Inferior parietal cortex (tissue), 1 donor: ENCODE measurements around the gene SGCA.
A peak's percentile ranks its signal among the peaks of the same experiment; 100 is the strongest.

Experiments used
- DNase-seq: peaks from one replicate; pipeline ENCODE4 v3.0.0-alpha.2; 2016; ENCODE audit errors: extremely low spot score

SGCA gene

GRCh38 chr17:50134206-50135110 is 31.3 kb upstream of the SGCA start:
- no peak for DNase-seq

- DNase-seq, result no peak
These were observed 30.3 kb upstream of the SGCA start for GRCh38 chr17:50135316-50136095.

- DNase-seq, result no peak
These were observed 29.6 kb upstream of the SGCA start for GRCh38 chr17:50136096-50136687.

- no peak for DNase-seq
These were observed 28.8 kb upstream of the SGCA start for GRCh38 chr17:50137042-50137441.

DNA sequence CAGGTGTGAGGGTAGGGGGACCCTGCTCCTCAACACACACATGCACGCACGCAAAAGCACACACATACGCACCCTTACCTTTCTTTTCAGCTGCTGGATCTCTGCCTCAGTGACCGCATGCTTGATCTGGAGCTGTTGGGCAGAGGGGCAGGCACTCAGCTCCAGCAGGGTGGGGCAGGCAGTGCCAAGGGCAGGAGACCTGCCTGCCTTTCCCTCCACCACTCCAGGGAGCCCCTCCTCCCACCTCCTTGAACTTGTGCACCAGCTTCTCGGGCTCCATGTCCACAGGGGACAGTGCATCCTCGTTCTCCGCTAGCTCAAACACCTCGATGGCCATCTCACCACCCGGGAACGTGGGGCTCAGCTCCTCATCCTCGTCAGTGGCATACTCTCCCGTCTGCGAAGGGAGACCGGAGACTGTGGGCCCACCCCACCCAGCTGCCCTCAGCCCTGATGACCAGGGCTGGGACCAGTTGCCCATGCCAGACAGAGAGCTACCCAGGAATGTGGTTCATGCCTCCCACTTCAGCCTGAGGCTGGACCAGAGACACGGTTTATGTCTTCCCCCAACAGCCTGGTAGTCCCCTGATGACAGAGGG is 26.5 kb upstream of the SGCA start:
- DNase-seq, result no peak

DNA sequence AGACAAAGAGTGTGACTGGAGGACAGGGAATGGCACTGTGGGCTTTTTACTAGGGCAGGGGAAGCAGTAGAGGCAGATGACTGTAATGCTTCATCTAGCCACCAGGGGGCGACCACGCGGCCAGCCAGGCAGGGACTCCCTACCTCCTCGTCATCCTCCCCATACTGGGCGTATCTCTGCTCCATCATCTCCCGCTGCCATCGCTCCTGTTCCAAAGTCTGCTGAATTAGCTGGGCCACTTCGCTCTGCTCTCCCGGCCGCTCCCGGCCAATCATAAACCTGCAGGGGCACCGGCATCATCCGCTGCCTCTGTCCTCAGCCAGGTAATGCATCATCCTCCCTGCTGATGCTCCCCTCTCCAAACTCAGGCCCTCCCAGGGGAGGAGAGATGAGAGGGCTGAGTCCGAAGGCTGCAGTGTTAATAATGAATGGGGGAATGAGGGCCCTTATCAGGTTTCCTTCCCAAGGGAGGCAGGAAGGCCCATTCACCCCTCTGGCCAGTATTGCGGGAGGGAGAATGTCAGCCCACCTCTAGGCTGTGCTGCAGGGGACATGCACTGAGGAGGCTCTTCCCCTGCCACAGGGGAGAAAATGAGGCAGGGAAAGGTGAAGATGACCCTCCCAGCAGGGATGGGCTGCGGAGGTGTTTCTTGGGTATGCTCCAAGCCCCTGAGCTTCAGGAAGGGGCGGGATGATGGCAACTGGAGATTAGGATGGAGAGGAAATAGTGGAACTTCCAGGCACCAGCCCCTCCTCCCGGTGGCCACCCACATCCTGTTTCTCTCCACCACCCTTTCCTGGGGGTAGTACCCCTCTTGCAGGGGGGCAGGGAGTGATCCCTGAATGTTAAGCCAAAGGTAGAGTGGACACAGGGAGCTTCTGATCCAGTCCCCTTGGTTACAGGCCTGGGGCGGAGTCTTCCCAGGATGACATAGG is 25.6 kb upstream of the SGCA start:
- peak; percentile 70 for DNase-seq

GRCh38 chr17:50141026-50141744 is 24.6 kb upstream of the SGCA start:
- DNase-seq, result no peak

DNA sequence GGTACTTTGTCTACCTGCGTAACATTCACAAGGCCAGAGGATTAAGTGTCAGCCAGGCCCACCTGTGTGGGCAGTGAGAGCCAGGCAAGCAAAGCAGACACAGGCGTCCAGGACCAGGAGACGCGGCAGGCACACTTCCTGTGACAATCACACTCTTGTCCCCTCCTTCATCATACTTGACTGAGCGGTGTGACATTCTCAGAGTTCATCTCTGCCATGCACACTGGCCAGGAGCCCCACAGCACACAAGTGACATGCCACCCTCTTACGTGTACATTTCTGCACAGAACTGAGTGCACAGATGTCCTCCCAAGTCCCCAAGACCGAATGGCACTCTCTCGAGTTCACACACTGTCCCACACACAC is 24.1 kb upstream of the SGCA start:
- no peak for DNase-seq

DNA sequence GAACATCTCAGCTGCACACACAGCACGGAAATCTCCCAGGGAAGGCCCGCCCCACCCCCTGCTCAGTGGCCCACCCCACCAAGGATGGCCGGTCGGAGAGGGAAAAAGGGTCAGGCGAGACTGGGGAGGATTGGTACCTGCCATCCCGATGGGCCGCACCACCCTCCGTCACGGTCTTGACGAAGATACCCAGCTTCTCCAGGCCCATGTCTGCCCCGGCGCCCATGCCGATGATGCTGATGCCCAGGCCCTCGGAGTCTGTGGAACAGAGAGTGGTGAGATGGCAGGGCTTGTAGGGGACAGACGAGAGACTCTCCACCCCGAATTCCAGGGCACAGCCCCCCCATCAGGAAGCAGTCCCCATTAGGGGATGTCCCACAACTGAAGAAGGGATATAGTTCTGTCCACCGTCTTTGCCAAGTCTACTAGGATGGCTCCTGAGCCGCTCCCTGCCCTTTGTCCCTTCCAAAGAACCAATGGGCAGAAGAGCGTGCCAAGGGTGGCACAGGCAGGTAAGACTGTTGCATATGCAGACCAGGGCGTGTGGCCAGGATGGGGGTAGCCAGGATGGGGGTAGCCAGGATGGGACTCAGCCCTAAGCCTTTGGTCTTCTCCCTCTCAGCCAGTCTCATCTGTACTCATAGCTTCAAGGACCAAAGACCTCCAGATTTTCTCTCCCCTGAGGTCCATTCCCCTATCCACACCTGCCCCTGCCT is 22.2 kb upstream of the SGCA start:
- DNase-seq, result no peak

GRCh38 chr17:50144355-50144754 is 21.4 kb upstream of the SGCA start:
- no peak for DNase-seq

DNA sequence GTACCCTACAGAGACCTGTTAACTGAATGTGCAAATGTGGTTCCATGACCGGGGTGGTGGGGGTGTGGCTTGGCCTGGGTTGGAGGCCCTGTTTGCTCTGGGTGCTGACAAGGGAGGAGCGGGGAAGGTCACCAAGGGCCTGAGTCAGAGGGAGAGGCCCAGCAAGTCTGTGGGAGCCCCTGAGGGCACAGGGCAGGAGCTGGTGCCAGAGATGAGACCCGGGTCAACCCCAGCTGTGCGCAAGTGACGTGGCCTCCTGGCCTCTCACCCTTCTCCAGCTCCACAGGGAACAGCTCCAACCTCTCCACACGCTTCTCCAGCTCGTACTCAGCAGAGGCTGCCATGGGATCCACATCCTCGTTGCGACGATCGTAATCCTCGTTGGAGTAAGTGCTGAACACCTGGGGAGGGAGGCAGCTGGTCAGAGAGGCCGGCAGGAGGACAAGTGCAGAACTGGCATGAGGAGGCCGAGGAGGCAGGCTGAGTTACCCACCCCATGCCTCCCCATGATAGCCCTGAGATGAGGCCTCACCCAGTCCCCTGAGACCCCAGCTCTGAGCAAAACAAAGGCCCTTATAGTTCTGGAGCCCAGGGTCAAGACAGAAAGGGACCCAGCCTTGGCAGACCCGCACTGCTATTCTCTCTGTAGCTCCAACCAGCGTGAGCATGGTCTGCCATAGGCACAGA is 20.8 kb upstream of the SGCA start:
- no peak for DNase-seq

DNA sequence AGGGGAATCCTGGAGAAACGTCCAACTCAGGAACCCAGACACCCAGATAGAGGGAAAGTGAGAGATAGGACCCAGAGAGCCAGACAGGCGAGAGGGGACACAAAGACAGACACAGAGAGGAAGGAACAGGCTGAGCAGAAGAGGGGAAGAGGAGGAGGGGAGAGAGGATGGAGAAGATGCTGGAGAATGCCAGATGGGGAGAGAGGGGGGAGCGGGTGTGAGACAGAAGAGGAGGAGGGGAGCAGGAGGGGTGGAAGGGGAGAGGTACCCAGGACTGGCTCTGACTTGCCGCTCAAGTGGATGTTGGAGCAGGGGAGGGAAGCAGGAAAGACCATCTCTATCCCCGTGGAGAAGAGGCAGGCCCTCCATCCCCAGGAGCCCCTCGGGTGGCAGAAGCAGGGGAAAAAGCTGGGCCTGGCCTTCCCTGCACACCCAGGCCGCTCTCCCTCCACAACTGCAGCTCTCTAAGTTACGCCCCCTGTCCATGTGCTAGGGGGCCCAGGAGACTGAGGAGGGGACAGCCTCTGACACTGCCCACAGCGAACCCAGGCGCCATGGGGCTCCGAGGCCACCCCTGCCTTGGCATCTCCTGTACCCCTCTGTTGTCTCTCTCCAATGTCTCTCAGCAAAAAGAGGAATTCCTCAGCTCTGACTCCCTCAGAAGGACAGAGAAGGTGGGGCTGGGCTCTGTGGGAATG is 20.1 kb upstream of the SGCA start:
- no peak for DNase-seq

DNA sequence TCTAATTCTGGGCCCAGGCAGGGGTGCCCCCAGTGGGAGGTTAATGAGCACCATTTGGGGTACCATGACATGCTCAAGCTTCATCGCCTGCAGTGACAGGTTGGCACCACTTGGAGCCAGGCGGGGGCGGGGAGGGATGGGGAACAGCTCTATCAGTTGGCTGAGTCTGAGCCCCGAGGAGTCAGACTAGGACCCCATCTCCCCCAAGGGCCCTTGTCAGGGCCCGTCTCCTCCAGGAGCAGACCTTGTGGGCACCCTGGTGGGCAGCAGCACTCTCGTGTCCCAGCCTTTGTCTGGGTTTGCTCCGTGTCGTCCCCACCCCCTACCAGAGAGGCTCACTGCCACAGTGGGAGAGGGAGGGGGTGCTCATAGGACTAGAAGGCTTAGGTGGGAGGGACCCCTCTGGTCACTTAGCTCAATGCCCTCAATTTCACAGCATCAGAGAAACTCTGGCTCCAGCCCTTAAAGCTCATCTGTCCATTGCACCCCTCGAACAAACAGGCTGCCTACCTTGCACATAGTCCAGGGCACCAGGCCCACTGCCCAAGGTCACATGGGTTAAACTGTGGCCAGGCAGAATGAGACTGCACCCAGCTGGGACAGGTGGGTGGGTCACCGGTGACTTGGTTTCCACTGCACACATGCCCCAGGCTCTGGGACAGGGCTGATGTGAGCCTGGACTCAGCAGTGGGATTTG is 19.4 kb upstream of the SGCA start:
- DNase-seq, result no peak

DNA sequence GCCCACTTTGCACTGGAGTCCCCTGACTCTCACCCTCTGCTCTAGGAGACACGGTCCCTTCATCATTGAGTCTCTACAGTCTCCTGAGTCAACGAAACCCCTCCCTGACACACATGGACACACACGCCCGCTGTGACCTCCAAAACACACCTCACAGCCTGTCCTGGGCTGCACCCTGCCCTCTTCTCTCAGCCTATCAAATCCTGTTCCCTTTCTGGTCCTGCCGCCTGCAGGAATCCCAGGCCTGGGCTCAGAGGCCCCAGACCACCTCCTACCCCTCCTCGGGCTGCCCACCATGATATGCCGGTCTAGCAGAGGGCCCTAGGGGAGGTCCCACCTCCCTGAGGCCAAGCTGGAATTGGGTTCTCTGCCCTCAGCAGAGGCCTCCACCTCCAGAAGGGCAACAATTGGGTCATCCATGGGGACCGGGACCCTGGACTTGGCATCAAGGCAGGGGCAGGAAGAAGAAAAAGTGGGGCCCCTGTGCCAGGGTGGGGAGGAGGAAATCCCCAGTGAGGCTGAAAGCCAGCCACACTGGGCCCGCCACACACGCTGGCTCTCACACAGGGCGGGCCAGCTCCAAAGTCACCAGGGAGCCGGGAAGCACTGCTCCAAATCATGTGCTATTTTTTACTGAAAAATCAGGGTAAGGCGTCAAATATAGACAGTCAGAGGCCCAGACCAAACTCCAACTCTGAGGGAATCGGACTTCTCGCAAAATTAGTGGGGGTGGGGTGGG is 18.7 kb upstream of the SGCA start:
- DNase-seq, result no peak

DNA sequence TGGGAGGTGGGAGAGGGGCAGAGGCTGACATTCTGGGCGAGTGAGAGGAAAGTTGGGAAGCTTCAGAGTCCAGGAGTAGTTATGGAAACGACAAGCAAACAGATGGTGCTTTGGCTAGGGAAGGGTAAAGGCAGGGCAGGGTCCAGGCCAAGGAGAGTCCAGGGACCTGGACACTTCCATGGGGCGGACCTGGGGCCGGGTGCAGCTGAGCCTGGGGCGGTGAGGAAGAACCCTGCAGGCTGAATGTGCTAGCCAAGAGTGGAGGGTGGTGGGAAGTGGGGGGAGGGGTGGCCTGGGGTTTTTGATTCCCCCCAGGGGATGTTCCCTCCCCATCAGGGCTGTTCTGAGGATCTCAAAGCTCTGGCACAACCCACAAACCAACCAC is 18.0 kb upstream of the SGCA start:
- no peak for DNase-seq

DNA sequence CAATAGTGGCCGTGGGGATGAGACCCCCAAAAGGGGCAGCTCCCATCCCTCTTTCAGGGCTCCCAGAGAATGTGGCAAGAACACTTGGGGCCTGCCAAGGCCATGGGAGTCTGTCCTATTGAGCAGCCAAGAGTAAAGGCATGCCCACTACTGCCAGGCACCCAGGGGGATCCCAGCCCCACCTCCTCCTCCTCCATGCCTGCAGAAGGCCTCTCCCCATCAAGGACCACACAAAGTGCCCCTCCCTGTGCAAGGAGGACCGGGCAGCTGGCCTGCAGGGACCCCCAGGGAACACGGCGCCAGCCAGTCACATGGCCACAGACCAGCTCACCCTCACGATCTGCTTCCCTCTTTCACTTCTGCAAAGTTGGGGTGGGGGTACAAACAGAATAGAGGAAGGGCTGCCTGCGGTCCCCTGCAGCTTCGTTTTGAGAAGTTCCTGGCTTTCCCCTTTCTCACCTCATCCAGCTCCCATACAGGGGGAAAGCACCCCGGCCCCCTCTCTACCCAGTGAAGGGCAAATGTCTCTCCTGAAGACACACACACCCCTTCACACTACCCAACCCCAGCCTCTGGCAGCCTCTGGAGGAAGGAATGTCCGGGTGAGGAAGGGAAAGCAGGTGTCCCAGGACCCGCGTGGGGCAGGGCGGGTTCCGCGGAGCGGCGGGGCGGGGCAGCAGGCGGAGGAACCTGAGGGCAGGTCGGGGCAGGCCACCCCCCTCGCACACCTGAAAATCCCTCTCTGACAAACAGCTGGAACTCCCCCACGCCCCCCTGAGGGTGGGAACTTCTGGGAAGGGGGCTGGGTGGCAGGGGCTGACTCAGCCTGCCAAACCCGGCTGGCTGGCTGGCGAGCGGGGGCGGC is 17.3 kb upstream of the SGCA start:
- DNase-seq, result no peak

DNA sequence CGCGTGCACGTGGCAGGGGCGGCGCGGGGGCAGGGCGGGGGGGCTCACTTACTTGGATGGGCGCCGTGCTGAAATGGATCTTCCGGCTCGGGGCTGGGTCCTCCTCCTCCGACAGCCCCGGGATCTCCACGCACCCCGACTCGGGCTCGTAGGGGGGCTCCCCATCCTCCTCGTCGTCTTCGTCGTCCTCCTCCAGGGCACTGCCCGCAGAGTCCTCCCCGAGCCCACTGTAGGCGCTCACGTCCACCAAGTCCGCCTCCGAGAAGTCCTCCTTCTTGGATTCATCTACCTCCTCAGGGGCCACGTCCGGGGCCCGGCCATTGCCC is 16.8 kb upstream of the SGCA start:
- no peak for DNase-seq
